ENCODE measurements around the gene MYPOP. TPM values are rescaled to one million over a fixed set of nuclear protein-coding genes. Genes with fewer than 3 reads are reported as not detected.
"Not testable (repeated sequence)": the region's sequence is repeated elsewhere in the genome, so short reads cannot be mapped to it uniquely, and the experiment has no call there.

MYPOP gene
- total RNA-seq, 2 donors from 2014 or later = 9.3 to 12.8 TPM

DNA sequence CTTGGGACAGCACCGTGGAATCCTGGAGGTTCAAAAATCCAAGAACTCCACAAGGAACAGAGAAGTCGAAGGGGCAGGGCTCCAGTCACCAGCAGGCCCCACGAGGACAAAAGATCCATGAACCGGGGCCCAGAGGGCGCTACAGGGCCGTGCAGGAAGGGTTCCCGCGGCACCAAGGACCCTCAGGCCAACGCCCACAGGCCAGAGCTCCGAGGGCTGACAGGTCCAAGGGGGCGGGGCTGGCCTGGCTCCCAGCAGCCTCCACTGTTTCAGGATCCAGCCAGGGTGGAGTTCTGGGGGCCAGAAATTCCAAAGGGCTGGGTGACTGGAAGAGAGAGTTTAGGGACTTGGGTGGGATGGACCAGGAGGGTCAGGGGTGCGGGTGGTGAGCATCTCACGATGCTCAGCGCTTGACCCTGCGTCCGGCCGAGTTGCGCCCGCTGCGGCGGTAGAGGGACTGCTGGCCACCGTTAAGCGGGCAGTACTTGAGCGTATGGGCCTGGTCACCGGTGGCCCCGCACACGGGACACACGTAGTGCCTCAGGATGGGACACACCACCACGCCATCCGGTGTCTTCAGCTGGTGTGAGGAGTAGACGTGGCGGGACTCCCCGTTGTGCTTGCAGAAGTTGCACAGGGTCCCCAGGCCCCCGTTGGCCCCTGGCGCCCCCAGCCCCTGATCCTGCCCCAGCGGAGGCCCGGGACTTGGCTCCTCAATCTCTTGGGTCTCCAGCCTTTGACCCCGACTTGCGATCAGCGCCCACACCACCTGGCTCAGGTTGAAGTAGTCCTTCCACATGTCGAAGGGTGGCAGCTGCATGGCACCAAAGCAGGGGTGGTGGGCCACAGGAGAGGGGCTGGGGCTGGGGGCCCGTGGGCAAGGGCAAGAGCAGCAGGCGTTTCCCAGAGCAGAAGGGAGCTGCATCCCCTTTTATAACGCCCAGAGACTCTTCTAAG, 11.7 kb upstream of the MYPOP start, which contains the start of gene NANOS2:
Gene NANOS2 (minus strand): TSS at position 905 of the 957 bp plus-strand sequence. CDS start 85 bp downstream, at position 820.
- ATAC-seq (peak in 1 of 2 donors; percentile 33), DNase-seq (peak; percentile 34)
- intact Hi-C loops (cut with DNase I) = no loop called here

DNA sequence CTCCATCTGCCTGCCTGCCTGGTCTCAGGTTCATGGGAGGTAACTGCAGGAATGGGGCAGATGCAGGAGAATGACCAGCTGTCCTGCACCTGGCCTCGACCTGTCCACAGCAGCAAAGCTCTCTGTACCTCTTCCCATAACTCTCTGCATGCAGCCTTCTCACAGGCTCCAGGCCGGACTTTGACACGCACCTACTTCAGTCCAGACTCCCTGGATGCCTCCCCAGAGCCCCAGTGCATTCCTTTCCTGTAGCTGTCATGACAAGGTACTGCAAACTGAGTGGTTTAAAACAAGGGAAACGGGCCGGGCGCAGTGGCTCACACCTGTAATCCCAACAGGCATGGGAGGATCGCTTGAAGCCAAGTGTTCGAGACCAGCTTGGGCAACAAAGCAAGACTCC, 8.9 kb upstream of the MYPOP start:
- intact Hi-C loops (cut with DNase I) = no loop called here
- ATAC-seq (no peak), DNase-seq (no peak)

DNA sequence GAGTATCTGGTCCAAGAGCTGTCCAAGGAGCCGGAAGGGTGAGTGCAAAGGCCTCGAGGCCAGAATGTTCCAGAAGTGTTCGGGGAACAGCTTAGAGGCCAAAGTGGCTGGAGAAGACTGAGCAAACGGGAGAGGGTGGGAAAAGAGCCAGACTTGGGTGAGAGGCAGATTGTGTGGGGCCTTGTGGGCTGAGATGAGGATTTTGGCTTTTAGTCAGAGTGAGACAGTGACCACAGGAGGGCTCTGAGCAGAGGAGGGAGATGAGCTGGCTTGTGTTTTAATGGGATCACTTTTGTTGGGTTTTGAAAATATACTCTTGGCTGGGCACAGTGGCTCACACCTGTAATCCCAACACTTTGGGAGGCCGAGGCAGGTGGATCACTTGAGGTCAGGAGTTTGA, 6.5 kb upstream of the MYPOP start:
- DNase-seq (no peak), ATAC-seq (no peak)
- intact Hi-C loops (cut with DNase I) = no loop called here

DNA sequence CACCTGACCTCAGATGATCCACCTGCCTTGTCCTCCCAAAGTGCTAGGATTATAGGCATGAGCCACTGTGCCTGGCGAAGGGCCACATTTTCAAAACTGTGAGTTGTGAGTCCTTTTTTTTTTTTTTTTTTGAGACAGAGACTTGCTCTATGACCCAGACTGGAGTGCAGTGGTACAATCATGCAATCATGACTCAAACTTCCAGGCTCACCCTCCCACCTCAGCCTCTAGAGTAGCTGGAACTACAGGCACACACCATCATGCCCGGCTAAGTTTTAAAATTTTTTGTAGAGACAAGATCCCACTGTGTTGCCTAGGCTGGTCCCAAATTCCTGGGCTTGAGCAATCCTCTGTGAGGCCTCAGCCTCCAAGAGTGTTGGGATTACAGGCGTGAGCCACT, 3.8 kb upstream of the MYPOP start:
- DNase-seq (no peak), ATAC-seq (no peak)
- intact Hi-C loops (cut with DNase I) = no loop called here

DNA sequence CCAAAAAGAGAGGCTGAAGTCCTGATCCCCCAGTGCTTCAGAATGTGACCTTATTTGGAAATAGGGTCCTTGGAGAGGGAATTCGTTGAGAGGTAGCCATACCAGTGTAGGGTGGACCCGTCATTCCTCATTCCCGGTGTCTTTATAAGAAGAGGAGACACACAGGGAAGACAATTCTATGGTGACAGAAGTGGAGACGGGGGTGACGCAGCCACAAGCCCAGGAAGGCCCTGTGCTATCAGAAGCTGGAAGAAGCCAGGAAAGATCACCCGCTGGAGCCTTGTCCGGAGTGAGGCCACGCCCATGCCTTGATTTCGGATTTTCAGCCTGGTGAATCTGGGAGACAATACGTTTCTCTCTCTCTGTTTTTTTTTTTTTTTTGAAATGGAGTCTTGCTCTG, 2.6 kb upstream of the MYPOP start:
- ATAC-seq = no peak
- intact Hi-C loops (cut with DNase I) = no loop called here

DNA sequence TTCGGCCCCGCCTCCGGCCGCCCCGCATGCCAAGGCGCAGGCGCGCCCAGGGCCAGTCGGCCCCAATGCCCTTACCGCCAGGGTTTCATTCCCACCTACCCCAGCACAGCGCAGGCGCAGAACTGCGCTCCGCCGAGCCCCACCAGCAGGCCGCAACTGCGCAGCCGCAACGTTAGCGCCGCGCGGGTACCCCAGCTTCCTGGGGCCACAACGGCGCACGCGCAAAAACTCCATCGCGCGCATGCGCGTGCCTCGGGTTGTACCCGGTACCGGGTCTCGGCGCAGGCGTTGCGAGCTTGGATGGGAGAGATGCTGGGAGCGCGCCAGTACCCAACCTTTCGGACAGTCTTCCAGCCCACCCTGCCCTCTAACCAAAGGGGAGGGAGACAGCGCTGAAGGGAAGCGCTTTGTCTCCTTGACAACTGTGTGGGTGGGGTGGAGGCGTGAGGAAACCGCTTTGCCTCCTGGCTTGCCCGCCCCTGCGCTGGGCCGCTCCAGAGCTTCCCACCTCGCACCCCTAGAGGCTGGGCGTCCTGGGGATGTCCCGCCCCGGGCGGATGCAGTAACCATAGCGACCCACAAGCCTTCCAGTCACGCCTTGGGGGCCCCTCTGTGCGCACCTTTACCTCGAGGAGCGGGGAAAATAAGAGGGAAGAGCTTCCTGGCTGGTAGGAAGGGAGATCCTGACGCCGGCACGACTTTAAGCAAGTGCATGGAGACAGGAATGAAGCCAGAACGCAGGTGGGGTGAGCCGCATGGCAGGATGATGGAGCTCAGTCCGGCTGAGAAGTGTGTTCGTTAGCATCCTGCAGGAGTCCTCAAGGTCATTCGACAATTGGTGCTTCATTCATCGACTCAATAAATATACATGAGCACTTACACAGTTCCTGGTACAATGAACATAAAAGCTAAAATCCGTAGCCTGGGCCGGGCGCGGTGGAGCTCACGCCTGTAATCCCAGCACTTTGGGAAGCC, 525 bp upstream of the MYPOP start:
- ATAC-seq = peak; percentile 95 to 96
- intact Hi-C loops (cut with DNase I) = no loop called here
- peak; percentile 99 for DNase-seq

More for the DNA sequence above, 2.6 kb upstream of the MYPOP start:
- DNase-seq = no peak

DNA sequence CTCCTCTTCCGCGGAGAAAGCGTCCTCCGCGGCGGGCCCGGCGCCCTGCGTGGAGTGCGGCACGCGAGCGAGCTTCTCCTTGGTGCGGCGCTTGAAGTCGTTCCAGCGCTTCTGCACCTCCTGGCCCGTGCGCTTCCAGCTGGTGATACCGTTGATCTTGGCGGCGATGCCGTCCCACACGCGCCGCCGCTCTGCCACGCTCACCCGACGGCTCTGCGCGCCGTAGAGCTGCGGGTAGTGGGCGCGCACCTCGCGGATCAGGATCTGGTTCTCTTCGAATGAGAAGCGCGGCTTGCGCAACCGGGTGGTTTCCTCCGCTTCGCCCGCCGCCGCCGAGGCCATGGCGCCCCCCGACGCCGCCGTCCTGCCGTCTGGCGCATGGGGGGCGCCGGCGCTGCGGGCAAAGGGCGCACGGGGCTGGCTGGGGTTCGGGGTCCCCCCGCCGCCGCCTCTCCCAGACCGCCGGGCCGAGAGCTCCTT, 941 bp downstream of the MYPOP start:
- intact Hi-C loops (cut with DNase I) = no loop called here
- DNase-seq = peak; percentile 77

DNA sequence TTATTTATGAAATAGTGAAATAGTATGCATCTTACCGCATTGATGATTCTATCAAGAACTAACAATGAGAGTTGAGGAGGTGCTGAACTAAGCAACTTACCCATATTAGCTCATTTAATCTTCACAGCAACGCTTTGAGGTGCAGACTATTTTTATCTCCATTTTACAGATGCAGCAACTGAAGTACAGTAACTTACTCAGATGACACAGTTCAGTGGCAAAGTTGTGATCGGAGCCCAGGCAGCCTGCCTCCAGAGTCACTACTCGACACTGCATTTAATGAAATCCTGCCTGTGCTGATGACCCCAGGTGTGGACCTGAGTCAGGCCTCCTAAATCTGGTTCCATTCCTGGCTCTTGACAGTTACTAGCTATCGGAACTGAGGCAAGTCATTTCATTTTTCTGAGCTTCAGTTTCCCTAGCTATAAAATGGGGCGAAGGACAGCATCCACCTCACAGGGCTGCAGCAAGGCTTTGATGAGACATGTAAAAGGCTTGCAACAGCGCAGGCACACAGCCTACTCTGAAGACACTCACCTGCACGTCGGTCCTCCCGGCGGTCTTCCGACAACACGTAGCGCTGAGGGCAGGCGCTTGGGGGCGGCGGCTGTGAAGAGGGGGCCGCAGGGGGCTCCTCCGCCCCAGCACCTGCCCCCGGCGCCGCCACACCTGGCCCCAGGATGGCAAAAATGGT, 1.5 kb downstream of the MYPOP start:
- DNase-seq = no peak
- ATAC-seq = no peak
- intact Hi-C loops (cut with DNase I) = no loop called here

More for the DNA sequence above, 941 bp downstream of the MYPOP start:
- peak in 1 of 2 donors; percentile 6 for ATAC-seq

DNA sequence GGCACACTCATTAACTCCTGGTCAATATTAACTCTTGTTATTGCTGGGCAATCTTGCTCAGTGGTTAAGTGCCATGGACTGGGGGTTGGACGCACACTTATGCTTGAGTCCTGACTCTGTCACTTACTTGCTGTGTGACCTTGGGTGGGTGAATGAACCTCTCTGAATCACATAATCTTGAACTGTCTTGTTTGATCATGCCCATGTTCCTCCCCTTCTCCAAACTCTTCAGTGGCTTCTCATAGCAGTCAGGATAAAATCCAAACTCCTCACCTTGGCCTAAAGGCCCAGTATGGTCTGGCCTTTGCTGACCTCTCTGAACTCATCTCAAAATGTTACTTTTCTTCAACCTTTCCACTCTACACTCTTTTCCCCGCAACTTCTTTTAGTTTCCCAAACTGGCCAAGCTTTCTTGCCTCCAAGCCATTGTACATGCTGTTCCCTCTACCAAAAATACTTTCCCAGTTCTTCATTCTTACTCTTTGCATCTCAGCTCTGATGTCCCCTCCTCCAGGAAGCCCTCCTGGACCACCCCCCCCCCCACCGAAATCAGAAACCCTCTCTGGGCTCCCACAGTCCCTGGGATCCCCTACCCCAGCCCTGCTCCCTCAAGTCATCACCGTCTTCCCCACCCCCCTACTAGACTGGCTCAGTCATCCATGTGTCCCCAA, 2.4 kb downstream of the MYPOP start:
- ATAC-seq = no peak

DNA sequence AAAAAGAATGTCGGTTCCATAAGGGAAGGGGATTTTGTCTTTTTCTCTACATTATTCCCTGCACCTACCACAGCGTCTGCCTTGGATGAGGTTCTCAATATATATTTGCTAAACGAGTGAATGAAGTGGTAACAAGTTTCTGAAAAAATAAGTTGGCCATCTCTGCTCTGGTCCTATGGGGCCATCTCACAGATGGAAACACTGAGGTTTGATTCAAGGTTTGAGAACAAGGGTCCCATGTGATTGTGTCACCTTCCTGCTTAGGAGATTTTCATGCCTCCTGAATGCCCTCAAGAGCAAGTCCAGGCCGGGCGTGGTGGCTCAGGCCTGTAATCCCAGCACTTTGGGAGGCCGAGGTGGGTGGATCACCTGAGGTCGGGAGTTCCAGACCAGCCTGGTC, 3.2 kb downstream of the MYPOP start:
- intact Hi-C loops (cut with DNase I) = no loop called here
- no peak for ATAC-seq
- DNase-seq = no peak

More for the DNA sequence above, 2.4 kb downstream of the MYPOP start:
- DNase-seq = no peak
- intact Hi-C loops (cut with DNase I) = no loop called here

DNA sequence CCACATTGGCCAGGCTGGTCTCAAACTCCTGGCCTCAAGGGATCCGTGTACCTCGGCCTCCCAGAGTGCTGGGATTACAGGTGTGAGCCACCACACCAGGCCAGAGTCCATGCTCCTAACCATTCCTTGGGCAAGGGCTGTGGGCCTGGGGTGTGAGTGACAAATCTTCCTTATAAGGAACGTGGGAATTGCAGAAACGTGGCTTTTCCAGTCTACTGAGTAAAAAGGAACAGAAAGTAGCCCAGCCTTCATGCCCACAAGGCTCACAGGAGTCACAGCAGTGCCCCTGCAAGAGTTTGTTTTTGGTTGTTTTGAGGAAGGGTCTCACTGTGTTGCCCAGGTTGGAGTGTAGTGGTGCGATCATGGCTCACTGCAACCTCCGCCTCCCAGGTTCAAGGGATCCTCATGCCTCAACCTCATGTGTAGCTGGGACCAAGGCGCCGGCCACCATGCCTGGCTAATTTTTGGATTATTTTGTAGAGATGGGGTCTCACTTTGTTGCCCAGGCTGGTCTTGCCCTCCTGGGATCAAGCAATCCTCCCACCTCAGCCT, 5.1 kb downstream of the MYPOP start:
- intact Hi-C loops (cut with DNase I) = no loop called here
- no peak for DNase-seq

DNA sequence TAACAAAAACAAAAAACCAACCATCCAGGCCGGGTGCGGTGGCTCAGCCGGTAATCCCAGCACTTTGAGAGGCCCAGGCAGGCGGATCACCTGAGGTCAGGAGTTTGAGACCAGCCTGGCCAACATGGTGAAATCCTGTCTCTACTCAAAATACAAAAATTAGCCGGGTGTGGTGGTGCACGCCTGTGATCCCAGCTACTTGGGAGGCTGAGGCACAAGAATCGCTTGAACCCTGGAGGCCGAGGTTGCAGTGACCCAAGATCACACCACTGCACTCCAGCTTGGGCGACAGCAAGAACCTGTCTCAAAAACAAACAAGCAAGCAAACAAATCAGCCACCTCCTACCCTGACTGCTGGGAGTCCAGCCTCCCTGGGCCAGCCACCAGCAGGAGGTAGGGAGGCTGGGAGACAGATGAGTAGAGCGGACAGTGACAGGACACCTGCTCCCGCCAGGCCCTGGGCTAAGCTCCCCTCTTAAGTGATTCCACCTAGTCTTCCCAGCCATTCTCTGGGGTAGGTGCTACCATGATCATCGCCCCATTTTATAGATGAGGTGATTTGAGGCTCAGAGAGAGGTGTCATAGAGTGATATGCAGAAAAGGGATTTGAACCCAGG, 6.3 kb downstream of the MYPOP start:
- DNase-seq; ATAC-seq; intact Hi-C loops (cut with DNase I): not testable (repeated sequence)

More for the DNA sequence above, 5.1 kb downstream of the MYPOP start:
- ATAC-seq = no peak

DNA sequence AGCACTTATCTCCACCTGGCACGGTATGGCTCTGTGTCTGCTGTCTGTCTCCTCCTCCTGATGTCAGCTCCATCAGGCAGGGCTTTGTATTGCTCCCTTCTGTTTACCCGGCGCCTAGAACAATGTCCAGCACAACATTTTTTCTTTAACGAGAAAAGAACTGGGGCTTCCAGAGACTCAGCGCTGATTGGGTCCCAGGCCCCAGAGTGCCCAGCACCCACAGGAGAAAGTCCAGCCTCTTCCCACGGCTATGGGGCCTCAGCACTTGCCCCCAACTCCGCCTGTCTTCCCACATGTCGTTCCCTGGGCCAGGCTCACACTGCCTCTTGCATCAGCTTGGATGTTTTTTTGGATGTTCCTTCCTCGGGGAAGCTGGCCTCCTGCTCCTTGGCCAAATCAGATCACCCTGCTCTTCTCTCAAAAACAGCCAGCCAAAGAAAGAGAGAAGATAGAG, 6.9 kb downstream of the MYPOP start:
- ATAC-seq (no peak), DNase-seq (no peak)
- intact Hi-C loops (cut with DNase I) = no loop called here

DNA sequence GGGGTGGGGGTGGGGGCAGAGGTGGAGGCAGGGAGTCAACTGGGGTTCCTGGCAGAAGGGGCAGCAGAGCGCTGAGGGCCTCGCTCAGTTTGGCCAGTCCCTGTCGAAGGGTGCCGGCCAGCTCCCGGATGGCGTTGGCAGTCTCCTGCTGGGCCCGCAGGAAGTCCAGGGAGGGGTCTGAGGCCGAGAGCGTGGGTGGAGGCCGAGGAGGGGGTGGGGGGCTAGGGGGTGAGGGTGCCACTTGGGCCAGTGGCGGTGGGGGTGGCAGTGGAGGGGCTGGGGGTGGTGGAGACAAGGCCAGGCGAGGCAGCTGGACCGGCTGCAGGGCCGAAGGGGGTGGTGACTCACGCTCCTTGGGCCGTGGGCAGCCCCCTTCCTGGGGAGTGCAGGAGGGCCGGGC, 11.5 kb downstream of the MYPOP start:
- no peak for ATAC-seq
- DNase-seq = no peak
- intact Hi-C loops (cut with DNase I) = no loop called here

DNA sequence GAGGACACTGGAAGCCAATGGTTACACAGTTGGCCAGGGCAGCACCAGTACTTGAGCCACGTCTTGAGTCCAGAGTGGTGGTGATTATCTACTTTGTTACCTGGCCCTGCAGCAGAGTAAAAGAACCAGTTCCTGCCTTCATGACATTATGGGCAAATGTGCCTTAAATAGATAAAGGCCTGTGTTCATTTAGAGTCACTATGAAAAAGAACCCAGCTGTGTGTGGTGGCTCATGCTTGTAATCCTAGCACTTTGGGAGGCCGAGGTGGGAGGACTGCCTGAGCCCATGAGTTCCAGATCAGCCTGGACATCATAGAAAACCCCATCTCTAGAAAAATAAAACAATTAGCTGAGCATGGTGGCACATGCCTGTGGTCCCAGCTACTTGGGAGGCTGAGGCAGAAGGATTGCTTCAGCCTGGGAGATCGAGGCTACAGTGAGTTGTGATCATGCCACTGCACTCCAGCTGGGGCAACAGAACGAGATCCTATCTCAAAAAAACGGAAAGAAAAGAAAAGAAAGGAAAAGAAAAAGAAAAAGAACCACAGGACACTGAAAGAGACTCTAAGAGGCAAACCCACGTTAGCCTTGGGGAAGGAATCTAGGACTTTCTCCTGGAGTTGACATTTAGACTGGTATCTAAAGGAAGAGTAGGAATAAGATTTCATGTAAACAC, 13.1 kb downstream of the MYPOP start:
- intact Hi-C loops (cut with DNase I) = no loop called here
- DNase-seq = no peak

DNA sequence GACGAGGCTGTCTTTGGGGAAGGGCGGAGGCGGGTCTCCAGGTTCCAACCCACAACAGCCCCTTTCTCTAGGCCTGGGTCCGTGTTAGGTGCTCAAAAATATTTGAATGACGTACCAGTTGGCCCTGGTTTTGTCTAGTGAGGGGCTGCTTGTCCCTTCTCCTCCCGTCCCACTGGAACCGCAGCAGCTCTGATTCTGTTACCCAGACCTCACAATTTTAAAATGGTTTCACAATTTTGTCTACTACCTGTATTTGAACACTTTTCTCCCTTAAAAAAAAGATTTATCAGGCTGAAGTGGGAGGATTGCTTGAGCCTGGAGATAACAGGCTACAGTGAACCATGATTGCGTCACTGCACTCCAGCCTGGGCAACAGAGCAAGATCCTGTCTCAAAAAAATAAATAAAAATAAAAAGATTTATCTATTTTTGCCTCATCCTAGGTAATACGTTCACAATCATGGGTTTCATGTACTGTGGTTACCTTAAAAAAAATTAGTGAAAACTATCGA, 15.2 kb downstream of the MYPOP start:
- ATAC-seq = no peak
- intact Hi-C loops (cut with DNase I) = no loop called here

More for the DNA sequence above, 13.1 kb downstream of the MYPOP start:
- no peak for ATAC-seq

More for the DNA sequence above, 15.2 kb downstream of the MYPOP start:
- DNase-seq = no peak
